SIG-M5 treated with dmso at 0.1 percent for 504 hours (cell line): ENCODE measurements around the gene C10orf95.

Experiments used
- DNase-seq: peaks from one replicate; lab custom pipeline; 2025; ENCODE audit not compliant: unreplicated experiment; lab: John Stamatoyannopoulos, UW

Gene C10orf95

DNA sequence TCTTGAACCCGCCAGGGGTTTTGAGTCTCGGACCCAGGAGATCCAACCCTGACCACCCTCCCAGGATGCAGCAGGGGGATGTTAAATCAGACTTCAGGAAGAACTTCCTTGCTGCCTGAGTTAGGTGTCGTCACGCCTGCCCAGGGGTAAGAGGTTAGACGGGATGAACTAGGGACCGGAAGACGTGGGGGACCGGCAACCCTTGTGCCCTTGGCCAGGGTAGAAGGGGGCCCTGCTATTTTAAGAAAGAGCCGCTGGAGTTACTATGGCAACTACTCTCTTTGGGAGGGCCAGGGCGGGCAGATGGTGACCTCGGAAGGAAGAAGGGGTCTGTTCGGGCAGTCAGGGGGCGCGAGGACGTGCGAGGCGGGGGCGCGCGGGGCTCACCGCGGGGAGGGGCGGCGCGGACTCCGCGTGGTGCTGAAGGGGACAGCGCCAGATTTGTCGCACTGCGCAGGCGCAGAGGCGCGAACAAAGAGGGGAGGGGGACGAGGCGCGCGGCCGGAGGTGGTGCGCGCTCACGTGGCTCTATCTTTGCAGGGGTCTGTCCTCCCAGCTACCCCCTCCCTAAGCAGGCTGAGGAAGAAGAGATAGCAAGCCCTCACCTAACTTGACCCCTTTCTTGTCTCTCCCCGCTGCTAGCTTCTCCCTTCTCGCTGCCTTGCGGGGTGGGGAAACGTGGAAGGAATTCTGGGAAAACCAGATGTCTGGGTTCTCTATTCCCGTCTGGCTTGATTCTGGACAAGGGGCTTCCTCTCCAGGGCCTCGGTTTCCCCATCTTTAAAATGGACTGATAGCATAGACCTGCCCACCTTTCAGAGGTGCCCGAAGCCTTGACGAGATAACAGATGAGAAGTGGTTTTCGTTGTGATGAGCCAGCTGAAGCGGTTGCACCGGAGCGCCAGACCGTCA lies 31.8 kb downstream of the C10orf95 start:
- peak; percentile 22 for DNase-seq

DNA sequence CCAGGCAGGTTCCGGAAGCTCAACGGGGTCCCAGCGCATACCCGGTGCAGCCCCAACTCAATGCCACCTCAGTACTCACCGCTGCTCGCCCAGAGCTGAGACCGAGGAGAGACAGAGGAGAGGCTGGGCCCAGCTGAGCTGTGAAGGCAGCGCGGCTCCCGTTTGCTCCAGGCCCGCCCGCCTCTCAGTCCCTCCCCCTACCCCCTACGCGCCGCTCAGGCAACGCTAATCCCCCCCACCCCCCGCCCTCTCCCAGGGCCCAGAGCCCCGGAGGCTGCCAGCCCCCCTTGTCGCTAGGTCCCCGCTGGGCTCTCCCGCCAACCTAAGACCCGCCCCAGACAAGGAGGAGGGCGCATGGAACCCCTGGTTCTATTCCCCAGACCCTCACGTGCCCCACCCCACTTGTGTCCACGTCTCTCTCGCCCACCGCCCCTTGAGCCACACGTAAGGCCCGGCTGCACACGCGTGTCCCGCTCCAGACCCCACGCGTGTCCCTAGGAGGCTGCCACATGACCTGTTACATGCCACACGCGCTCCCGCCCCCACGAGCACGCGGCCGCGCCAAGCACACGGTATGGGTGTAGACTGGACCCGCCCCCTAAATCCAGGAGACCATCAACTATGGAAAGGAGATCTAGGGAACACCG lies 32.6 kb downstream of the C10orf95 start, which contains the start of gene PSD:
Gene PSD, minus strand, starts transcription at position 164 of the 647 bp plus-strand sequence. CDS start 1,747 bp downstream, outside the sequence.
- DNase-seq = no peak

DNA sequence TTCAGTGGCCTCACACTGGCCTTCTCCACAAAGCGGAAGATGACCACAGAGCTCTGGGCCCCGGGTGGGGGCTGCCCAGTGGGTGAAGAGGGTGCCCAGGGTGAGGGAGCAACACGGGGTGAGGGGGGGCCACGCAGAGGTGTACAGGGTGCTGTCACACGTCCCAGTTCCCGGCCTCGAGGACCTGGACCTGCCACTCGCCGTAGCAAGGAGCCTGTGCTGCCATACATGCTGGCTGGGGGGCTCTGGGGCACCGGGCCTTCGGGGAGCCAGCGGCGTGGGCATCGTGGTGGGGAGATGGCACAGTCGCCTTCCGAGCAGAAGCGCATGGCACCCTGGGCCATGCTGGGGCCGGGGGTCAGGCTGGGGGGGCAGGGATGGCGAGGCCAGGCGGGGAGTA lies 34.6 kb downstream of the C10orf95 start:
- no peak for DNase-seq

DNA sequence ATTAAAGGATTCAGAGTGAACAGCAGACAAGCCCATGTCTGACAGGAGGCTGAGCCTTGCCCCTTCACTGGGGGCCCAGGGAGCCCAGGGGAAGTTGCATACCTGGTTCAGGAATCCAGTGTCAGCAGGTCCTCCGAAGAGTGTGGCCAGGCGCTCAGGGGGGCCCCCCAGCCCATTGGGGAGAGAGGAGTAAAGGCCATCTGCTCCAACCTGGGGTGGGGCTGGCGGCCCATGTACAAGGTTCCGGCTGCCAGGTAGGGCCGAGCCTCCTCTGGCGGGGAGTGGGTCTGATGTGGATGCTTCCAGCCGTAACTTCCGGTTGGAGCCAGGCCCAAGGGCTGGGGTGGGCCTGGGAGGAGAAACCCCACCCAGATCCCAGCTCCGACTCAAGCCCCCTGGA lies 35.1 kb downstream of the C10orf95 start:
- DNase-seq = no peak

DNA sequence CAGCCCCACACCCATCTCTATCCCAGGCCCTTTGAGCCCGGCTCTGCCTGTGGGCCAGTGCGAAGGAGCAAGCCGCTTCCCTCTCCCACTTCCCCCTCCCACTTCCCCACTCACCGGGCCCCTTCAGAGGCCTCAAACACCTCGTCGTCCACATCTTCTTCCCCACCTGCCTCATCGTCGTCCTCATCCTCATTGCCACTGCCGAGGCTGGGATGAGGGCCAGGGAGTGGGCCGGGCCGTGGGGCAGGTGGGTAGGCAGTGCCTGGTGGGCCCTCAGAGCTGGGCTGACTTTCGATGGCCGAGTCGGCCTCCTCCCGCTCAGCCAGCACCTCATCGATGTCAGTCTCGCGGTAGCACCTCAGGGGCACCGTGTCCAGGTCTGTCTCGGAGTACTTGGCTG lies 36.6 kb downstream of the C10orf95 start:
- no peak for DNase-seq

DNA sequence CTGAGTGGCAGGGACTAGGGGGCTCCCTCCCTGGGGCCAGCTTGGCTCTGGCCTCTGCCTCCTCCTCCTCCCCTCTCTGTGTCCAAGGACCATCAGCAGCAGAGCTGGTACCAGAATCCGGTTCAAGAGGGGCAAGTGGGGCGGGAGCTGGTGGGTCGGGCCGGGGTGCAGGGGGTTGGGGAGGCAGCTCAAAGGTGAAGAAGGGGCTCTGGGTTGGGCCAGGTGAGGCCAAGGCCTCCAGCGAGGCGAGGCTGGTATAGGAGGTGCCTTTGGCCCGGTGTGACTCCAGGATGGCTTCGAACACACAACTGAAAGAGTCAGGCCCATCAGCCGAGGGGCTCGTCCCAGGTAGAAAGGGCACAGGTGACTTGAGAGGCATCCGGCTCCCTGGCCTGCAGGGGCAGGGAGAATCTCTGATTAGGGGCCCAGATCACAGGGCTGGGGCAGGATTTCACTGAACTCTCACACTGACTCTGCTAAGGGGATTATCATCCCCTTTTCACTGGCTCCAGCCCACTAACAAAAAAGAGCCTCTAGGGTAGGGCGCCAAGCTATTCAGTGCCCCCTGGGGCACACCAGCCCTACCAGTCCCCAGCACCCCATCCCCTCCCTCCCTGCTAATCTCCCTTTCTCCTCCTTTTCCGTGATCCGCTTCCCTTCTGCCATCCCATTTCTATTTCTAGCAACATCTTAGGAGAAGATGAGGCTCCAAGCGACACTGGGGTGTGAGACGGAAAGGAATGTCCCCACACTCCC lies 37.4 kb downstream of the C10orf95 start:
- DNase-seq = no peak

DNA sequence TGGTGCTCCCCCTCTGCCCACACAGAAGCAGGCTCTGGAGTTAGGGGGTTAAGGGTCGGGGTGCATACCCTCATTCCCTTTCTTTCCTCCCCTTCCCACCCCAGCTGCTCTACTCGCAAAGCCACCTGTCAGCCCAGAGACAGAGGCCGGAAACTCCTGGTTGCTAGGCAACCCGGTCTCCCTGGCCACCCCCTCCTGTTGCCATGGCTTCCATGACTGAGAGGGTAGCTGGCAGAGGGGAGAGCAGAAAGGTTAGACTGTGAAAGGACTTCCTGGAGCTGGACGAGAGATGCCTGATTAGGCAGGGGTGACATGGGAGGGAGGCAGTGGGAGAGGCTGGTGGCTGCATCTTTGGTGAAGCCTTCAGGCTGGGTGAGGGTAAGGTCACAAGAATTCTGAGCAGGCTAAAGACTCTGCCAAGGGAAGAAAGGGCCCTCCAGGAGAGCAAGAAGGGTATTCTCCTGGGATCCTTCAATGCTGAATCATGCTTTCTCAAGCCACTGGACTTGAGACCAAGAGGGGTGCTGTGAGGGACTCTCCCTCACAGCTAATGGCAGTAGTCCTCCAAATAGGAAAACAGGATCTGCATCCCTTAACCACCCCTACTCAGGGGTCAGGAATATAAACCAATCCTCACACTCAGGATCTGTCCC lies 38.2 kb downstream of the C10orf95 start:
- no peak for DNase-seq

DNA sequence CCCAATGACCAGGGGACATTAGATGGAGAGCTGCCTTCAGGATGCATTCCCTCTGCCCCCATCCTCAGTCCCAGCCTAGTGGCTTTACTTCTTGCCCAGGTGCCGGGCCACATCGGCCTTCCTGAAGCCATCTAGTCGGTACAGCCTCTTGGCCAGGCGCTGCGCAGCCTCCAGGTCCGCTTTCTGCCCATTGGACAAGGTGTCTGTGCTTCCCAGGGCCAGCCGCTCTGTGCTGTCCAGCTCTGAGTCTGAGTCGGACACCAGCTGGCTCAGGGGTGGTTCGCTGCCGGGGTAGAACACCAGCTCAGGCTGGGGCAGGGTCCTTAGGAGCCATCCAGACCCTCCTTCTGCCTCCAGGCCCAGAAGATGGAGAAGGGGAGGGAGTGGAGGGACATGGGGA lies 39.0 kb downstream of the C10orf95 start:
- no peak for DNase-seq

DNA sequence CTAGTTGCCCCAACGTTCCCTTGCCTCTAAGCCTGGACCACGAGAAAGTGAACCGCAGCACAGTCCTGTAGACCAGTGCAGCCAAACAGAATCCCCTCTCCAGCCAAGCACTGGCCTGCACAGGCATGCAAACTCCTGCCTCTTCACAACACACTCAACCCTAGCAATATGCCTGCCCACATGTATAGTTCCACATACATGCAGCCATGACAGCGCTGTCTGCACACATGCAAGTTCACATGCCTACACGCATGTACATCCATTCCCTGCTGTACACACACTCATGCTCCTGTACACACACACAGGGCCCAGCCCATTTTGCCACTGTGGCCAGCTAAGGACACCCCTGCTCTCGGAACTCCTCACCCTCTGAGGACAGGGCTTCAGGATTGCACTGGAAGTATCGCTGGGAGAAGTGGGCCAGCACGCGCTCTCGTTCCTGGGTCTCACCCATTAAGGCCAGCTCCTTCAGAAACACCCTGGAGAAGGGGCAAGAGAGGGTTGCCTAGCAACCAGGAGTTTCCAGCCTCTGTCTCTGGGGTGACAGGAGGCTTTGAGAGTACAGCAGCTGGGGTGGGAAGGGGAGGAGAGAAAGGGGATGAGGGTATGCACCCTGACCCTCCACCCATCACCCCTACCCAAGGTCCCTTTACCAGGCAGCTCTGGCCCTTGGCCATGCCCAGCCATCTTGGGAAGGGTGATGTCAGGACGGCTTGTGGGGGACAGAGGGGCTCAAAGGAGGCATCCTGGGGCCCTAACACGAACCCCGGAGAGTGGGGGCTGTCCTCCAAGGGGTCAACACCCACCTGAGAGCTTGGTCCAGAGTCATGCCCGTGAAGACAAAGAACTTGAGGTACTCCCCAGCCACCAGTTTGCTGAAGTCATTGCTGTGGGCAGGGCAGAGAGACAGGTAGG lies 39.7 kb downstream of the C10orf95 start:
- no peak for DNase-seq

DNA sequence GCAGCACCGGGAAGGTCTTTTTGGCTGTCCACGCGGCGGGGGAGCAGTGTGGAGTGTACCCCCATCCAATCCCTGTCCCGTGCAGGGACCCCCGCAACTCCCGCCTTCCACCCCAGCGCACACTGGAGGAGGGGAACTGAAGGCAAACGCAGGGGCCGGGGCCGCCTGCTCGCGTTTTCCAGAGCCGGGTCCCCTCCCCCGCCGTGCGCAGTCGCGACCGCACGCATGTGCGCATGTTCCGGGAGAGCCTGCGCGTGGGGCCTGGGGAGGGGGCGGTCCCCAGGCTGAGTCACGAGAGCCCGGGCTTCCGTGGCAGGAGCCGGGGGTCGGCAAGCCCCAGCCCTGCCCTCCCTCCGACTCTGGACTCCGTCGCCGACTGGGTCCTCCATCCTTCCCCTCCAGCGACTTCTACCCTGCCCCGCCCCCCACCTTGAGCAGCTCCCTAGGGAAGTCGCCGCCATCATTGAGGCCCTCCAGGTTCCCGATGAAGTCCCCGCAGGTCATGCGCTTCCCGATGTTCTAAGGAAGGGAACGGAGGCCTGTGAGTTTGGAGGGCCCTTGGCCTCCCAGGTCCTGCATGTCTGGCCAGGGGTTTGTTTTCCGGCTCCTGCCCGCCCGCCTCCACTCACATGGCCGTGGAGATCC lies 40.8 kb downstream of the C10orf95 start:
- DNase-seq = no peak

DNA sequence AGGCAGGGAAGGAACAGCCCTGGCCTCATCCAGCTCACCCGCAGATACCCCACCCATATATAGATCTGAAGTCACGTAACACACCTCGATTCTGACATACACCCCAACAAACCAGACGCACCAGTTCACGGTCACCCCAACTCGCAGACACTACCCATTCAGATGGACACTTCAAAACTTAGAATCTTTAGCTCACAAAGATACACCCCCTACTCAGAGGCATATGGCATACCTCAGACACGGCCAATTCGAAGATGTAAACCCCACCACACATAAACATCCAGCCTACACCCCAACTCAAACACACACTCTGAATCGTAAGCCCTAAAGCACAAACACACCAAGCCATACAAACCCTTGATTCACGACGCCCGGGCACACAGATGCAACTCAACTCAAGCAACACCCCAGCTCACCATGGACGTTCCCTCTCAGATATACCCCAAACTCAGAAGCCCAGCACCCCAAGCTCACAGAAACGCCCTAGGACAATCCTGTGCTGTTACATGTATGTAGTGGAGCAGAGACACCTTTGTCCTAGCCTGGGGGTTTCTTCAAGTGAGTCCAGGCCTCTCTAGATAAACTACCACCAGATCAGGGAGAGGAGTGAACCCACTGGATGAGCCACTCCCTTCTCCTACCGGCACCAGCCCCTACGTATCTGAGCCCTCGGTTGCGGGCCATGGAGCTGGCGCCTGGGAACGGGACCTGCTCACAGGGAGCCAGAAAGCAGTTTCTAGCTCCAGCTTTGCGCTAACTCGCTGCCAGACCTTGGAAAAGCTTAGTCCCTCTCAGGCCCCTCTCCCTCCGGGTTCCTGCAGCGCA lies 41.5 kb downstream of the C10orf95 start:
- DNase-seq = no peak

DNA sequence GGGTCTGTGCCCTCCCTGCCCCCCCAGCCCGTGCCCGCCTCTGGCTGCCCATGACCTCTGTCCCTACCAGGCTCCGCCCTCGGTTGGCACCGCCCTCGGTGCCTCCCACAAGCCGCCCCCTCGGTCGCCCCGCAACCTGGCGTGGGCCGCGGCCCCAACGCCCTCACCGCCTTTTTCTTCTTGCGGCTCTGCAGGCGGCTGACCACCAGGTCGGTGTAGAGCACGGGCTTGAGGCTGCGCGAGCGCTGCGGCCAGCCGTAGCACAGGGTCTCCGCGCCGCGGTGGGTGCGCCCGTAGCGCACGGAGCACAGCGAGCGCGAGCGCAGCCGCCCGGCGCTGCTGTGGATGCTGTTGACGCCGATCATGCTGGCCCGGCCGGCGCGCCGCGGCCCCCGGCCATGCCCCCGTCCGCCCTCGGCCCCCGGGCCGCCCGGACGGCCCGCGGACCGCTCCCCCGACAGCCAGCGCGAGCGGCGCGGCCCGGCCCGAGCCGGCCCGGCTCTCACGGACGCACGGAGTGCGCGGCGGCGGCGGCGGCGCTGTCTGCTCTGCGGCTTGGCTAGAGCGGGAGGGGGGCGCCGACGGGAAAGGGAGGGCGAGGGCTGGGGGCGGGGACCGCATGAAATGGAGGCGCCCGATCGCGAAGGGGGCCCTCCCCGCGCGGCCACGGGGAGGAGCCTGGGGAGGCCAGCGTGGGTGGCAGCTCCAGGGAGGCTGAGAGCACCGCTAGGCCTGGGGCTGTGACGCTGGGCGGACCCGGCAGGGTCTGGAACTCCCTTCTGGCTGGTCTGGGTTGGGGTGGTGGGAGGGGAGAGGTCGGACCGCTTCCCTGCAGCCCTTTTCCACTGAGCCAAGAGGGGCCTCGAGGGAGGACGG lies 42.4 kb downstream of the C10orf95 start:
- no peak for DNase-seq

DNA sequence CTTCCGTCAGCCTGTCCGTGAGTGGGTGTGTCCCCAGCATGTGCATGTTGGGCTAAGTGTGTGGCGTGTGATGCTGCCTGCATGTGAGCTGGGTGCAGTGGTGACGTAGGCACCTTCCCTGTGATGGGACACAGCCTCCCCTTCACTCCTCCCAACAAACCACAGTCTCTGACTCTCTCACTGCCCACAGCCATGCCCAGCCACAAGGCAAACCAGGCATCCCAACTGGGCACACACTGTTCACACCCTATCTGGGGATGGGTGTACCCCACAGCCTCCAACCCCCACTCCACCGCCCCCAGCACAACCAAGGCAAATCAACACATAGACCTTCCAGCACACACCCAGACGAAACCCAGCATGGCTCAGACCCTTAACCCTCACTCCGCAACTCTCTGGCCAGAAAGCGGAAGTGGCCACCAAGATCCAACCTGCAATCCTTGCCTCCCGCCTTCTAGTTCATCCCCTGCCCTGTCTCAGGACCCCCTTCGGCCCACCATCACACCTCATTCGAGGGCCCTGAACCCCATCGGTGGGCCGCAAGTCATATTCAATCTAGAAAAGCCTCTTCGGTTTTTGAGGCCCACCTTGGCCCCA lies 43.1 kb downstream of the C10orf95 start:
- no peak for DNase-seq

DNA sequence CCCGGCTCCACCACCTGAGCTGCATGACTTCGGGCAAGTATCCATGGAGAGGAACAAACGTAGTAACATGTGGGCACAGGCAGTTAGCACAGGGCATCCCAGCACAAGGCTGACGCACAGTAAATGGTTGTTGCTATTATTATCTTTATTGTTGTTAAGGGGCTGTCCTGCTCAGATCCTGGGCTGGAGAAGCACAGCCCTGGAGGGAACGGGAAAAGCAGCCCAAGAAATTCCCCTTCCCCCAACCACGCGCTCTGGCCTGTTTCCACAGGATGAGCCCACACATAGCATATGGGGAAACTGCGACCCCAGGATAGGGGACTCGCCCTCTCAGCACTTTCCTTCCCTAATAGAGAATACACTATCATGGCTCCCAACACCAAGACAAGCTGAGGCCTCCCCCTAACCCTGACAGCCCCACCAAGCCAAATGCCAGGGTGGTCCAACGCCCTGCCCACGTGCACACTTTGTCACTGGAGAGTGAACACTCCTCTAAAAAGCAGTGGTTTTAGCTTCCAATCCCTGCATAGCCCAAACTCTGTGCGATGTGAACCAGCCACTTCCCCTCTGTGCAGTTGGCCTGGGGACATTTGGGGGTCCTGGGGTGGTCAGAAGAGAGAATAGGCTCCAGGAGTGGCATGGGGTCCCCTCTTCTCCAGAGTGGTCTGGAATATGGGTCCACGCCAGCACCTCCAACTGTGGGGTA lies 43.8 kb downstream of the C10orf95 start:
- no peak for DNase-seq

DNA sequence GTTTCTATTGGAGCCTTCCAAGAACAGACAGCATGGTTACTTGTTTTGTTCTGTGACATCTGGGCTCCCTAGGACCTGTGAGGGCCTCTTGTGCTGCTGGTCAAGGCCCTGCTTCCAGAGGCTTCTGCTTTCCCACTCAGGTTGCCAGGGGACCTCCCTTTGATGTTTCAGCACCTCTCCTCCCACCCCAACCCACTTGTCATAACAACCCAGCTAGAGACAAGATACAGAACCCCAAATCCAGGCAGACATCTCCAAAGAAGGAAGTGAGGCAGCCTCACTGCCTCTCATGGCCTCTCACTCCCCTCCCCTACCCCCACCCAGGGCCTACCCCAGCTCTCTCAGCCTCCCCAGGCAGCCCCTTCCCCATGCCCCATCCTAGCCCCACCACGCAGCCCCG lies 44.5 kb downstream of the C10orf95 start:
- DNase-seq = no peak

DNA sequence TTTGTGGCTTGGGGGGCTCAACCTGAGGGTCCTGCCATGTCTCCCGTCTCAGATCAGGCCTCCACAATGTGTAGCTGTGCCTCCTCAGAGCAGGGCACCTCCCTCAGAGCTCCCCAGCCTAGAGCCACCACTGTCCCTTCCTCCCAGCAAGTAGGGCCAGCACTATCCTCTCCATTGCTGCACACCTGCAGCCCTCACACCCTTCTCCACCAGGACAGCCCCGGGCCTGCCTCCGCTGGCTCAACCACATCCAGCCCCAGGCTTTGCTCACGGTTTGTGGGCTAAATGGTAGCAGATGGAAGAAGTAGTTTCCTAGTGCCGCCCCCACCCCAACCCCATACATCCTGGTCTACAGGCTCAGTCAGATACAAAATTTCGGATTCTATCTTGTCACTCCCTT lies 45.7 kb downstream of the C10orf95 start:
- DNase-seq = no peak

DNA sequence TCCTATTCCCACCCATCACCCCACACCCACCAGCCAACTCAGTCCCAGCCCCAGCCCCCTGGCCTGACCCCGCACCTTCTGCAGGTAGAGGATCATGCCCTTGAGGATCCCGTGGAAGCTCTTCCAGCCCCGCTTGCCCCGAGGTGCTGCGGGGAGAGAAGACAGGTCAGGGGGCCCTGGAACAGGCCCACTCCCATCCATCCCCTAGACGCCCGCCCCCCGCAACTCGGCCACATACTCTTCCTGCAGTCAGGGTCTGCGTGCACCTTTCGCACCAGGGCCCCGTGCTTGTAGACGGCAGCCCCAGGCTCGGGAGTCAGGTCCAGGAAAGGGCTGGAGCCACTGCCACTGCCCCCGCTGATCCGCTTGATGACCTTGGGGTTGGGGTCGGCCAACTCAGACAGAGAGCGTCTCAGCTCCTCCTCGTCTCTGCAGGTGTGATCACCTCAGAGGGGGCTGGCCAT lies 46.2 kb downstream of the C10orf95 start:
- no peak for DNase-seq
